GM12878 (cell line): ENCODE measurements around the gene LTBP3. TPM values are rescaled to one million over a fixed set of nuclear protein-coding genes. Genes with fewer than 3 reads are reported as not detected.

Source experiments
- ATF7 ChIP-seq: fragments of 450-650 bp; IDR thresholded peaks from 2 replicates; pipeline ENCODE4 v1.6.1; 2016; ENCODE audit warnings: low read depth, mild to moderate bottlenecking
- BHLHE40 ChIP-seq, 2 experiments: fragments of 450-650 bp in 1 of 2; IDR thresholded peaks; 2 replicates each; pipeline ENCODE4 v1.6.1; 2011 to 2017; ENCODE audit warnings: low read depth in 2 of 2, borderline replicate concordance in 1 of 2, improper control_type of control experiment in 1 of 2, low read length in 1 of 2, mild to moderate bottlenecking in 1 of 2
- CHD2 ChIP-seq: IDR thresholded peaks from 2 replicates; pipeline ENCODE4 v1.6.1; 2011; ENCODE audit warnings: low read depth, low read length, improper control_type of control experiment, borderline replicate concordance
- DPF2 ChIP-seq: fragments of 450-650 bp; IDR thresholded peaks from 2 replicates; pipeline ENCODE4 v1.6.1; 2017; ENCODE audit warnings: mild to moderate bottlenecking
- GATAD2B ChIP-seq: fragments of 450-650 bp; conservative IDR thresholded peaks from 2 replicates; pipeline ENCODE4 v1.6.1; 2017; ENCODE audit warnings: low read depth, mild to moderate bottlenecking, moderate library complexity
- IKZF2 ChIP-seq, 2 experiments: fragments of 450-650 bp; IDR thresholded peaks; 2 replicates each; pipeline ENCODE4 v1.6.1; 2017; ENCODE audit warnings: mild to moderate bottlenecking in 2 of 2, moderate library complexity in 2 of 2
- LARP7 ChIP-seq: fragments of 450-650 bp; IDR thresholded peaks from 2 replicates; pipeline ENCODE4 v1.6.1; 2017; ENCODE audit warnings: mild to moderate bottlenecking
- MEF2A ChIP-seq: IDR thresholded peaks from 2 replicates; pipeline ENCODE4 v1.6.1; 2011; ENCODE audit warnings: low read depth, mild to moderate bottlenecking, low read length, moderate library complexity; ENCODE audit not compliant: insufficient read depth
- MXI1 ChIP-seq: fragments of 150-350 bp; IDR thresholded peaks from 2 replicates; pipeline ENCODE4 v1.6.1; 2011; ENCODE audit warnings: low read depth, mild to moderate bottlenecking, inconsistent platforms, low read length, improper control_type of control experiment
- NKRF ChIP-seq: fragments of 450-650 bp; conservative IDR thresholded peaks from 2 replicates; pipeline ENCODE4 v1.6.1; 2017; ENCODE audit warnings: mild to moderate bottlenecking, moderate library complexity
- PML ChIP-seq: IDR thresholded peaks from 2 replicates; pipeline ENCODE4 v1.6.1; 2012; ENCODE audit warnings: low read length, inconsistent platforms
- POLR2A ChIP-seq: IDR thresholded peaks from 2 replicates; pipeline ENCODE4 v1.6.1; 2011; ENCODE audit warnings: low read depth, mild to moderate bottlenecking, low read length
- RAD51 ChIP-seq: fragments of 450-650 bp; IDR thresholded peaks from 2 replicates; pipeline ENCODE4 v1.6.1; 2016; ENCODE audit warnings: moderate library complexity, mild to moderate bottlenecking, inconsistent platforms
- RB1 ChIP-seq: fragments of 450-650 bp; formaldehyde crosslinking; IDR thresholded peaks from 2 replicates; pipeline ENCODE4 v1.6.1; 2017; ENCODE audit warnings: mild to moderate bottlenecking, borderline replicate concordance
- SP1 ChIP-seq: IDR thresholded peaks from one replicate; pipeline ENCODE4 v1.6.1; 2011; ENCODE audit warnings: low read depth, low read length
- TCF3 ChIP-seq: IDR thresholded peaks from 2 replicates; pipeline ENCODE4 v1.6.1; 2012; ENCODE audit warnings: low read depth, mild to moderate bottlenecking, low read length, borderline replicate concordance; ENCODE audit not compliant: insufficient read depth
- USF1 ChIP-seq: IDR thresholded peaks from 2 replicates; pipeline ENCODE4 v1.6.1; 2011; ENCODE audit warnings: borderline replicate concordance, low read depth, mild to moderate bottlenecking, moderate library complexity, mixed read lengths, low read length; ENCODE audit not compliant: insufficient read depth; ENCODE audit errors: extremely low read length
- YY1 ChIP-seq: IDR thresholded peaks from 2 replicates; pipeline ENCODE4 v1.6.1; 2011; ENCODE audit warnings: low read depth, mild to moderate bottlenecking, low read length
- ZNF687 ChIP-seq: fragments of 450-650 bp; IDR thresholded peaks from 2 replicates; pipeline ENCODE4 v1.6.1; 2017; ENCODE audit warnings: mild to moderate bottlenecking, moderate library complexity
- ZZZ3 ChIP-seq: IDR thresholded peaks from 2 replicates; pipeline ENCODE4 v1.6.1; 2011; ENCODE audit warnings: low read depth; ENCODE audit not compliant: control insufficient read depth, insufficient read length
- polyA plus RNA-seq, 11 experiments: library from polyadenylated mRNA; depleted of rRNA in 4 of 11; unstranded in 6 of 11; stranded (reverse) in 5 of 11; fragments of >200 nt; fragmentation: Nextera tagmentation in 4 of 11; fragmentation: Illumina TruSeq in 1 of 11; extraction: Ambion mirVana in 4 of 11; extraction: Trizol in 1 of 11; gene quantifications; 1 replicate in 1 of 11; 2 replicates in 10 of 11; pipeline versions ENCODE4 v1.2.1 to v1.2.3, GENCODE V29; 2011 to 2016; ENCODE audit warnings: inconsistent platforms in 2 of 11, missing spikeins in 2 of 11, low read depth in 1 of 11
- total RNA-seq, 4 experiments: library from RNA; depleted of rRNA in 3 of 4; stranded (reverse); fragments of >200 nt in 3 of 4; fragmentation: Illumina TruSeq in 1 of 4; extraction: Trizol in 1 of 4; gene quantifications; 2 replicates each; pipeline versions ENCODE4 v1.2.1 to v1.2.3, GENCODE V29; 2013 to 2021

The LTBP3 gene
- total and polyA plus RNA-seq, 10 of the 15 experiments (the other 5 are each of a cell fraction or from before 2014, with no cell fraction given): 2.2 to 12.2 (median 6.2) TPM; not detected in 2

GRCh38 chr11:65572356-65573051 lies 14.3 kb upstream of the LTBP3 start, which contains the start of gene FAM89B (continued):
- TF ChIP-seq ZNF687 (0 out of 2 replicates have a peak, but pooled peaks have one; percentile 30), BHLHE40 (IDR thresholded peaks at IDR 0.05; ENCODE audit: borderline replicate concordance in 1 of 2, low read depth in 2 of 2, low read length in 1 of 2) (peak in 1 of 2 experiments; percentile 53; a peak in 2 of 4 replicates), LARP7 (peak; percentile 92), MEF2A (0 out of 2 replicates have a peak, but pooled peaks have one; percentile 12), NKRF (peak; percentile 77), RAD51 (no peak), MXI1 (peak; percentile 58; the same call in 1 of the 2 replicates), DPF2 (peak; percentile 72), ATF7 (0 out of 2 replicates have a peak, but pooled peaks have one; percentile 10), RB1 (peak; percentile 53; the same call in 1 of the 2 replicates), POLR2A (peak; percentile 63), YY1 (0 out of 2 replicates have a peak, but pooled peaks have one; percentile 16), IKZF2 (IDR thresholded peaks at IDR 0.05) (0 out of 4 replicates have a peak, but pooled peaks of 1 of the 2 experiments have one; percentile 4), SP1 (peak; percentile 60), USF1 (no peak), CHD2 (peak; percentile 63; the same call in 1 of the 2 replicates), GATAD2B (peak; percentile 79), ZZZ3 (no peak), PML (no peak), TCF3 (0 out of 2 replicates have a peak, but pooled peaks have one; percentile 21)
